Loucy (cell line): ENCODE results near the gene DLG2.

Experiments
- CTCF ChIP-seq: fragments of 200-600 bp; sonication (generic); conservative IDR thresholded peaks from 2 replicates; pipeline ENCODE4 v1.5.1; 2014; ENCODE audit warnings: mild to moderate bottlenecking, antibody characterized with exemption, low read length
- EZH2phosphoT487 ChIP-seq: fragments of 200-600 bp; IDR thresholded peaks from 2 replicates; pipeline ENCODE4 v1.6.1; 2018; ENCODE audit warnings: antibody characterized with exemption, mild to moderate bottlenecking, moderate library complexity, borderline replicate concordance

- TF ChIP-seq CTCF (no peak), EZH2phosphoT487 (no peak)
Measured at GRCh38 chr11:83709434-83709833, 1917.7 kb downstream of the DLG2 start.
